Measurements from ENCODE around the gene IRF5.
"Not testable (repeated sequence)": the region's sequence is repeated elsewhere in the genome, so short reads cannot be mapped to it uniquely, and the experiment has no call there.

Gene IRF5

DNA sequence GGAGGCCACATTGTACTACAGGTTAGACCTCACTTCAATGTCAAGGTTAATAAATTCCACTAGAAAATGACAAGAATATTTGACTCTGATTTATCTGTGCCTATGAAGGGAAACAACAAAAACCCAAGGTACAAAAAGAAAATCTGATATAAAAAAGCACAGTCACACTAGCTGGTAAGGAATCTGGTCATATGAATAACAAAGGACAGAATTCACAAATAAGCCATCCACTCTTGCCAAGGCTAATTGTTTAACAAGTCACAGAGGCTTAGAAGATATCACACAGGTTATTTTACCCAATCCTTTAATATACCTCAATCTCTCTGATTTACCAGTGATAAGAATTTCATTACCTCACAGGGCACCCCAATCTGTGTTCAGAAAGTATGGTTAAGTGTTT lies 47.9 kb downstream of the IRF5 start:
- Histone ChIP-seq H3K27me3 (no peaks in the 10 kb centered on the region), H3K4me3 (no peak overlapping the region), H3K27ac (no peak overlapping the region), H3K36me3 (peaks cover 93 to 100% (median 98%) of the 10 kb centered on the region in 11 experiments), H3K4me1 (no peaks in the 10 kb centered on the region), H4K20me1 (peaks cover 0 to 10% (median 0%) of the 10 kb centered on the region in 11 experiments; a peak in 2 of 22 replicates), H3K9me3 (replicated peaks in 1 of 11) (no peaks in the 10 kb centered on the region), H3K9ac (no peak overlapping the region), H3K4me2 (no peak overlapping the region)
- no peak for TF ChIP-seq Cebpa-rat (IDR thresholded peaks at IDR 0.05)

- no peak for TF ChIP-seq Cebpa-rat (IDR thresholded peaks at IDR 0.05)
- H3K36me3 ChIP-seq, result peaks cover 94 to 100% (median 98%) of the 10 kb centered on the region in 11 experiments
- H3K9me3 ChIP-seq (replicated peaks in 1 of 11), result no peaks in the 10 kb centered on the region
- peaks cover 0 to 10% (median 0%) of the 10 kb centered on the region in 11 experiments; a peak in 2 of 22 replicates for H4K20me1 ChIP-seq
- H3K27me3 ChIP-seq, result no peaks in the 10 kb centered on the region
- H3K27ac ChIP-seq, result no peak overlapping the region
- H3K4me2 ChIP-seq, result no peak overlapping the region
- no peaks in the 10 kb centered on the region for H3K4me1 ChIP-seq
- H3K4me3 ChIP-seq, result no peak overlapping the region
- H3K9ac ChIP-seq, result no peak overlapping the region
These were observed 48.9 kb downstream of the IRF5 start for GRCh38 chr7:128986609-128987008.

DNA sequence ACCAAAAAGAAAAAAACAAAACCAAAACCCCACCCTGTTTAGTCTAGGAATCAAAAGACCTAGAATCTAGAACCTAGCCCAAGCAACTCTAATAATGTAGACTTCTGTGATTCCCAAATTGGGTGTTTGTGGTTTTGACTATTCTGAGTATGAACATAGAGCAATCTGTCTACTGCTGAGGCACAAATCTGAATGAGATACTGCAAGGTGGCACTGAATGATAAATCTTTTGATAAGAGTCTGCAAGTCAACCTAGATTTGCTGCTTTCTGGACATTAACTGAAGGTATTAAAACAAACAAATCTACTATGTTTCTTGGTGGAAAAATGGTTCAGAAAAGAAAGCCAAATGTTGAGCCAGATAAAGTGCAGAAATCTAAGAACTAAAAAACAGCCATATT lies 50.6 kb downstream of the IRF5 start:
- Histone ChIP-seq H3K4me3 (no peak overlapping the region), H3K4me1 (no peaks in the 10 kb centered on the region), H3K9me3 (replicated peaks in 1 of 11) (no peaks in the 10 kb centered on the region), H3K27me3 (no peaks in the 10 kb centered on the region), H3K9ac (no peak overlapping the region), H3K36me3 (peaks cover 97 to 100% (median 99%) of the 10 kb centered on the region in 11 experiments), H3K27ac (no peak overlapping the region), H3K4me2 (no peak overlapping the region), H4K20me1 (peaks cover 0 to 10% (median 0%) of the 10 kb centered on the region in 11 experiments; a peak in 2 of 22 replicates)
- TF ChIP-seq Cebpa-rat (IDR thresholded peaks at IDR 0.05), result no peak

- no peak for TF ChIP-seq Cebpa-rat (IDR thresholded peaks at IDR 0.05)
- no peaks in the 10 kb centered on the region for H3K27me3 ChIP-seq
These were observed 52.2 kb downstream of the IRF5 start for GRCh38 chr7:128989961-128990360.

DNA sequence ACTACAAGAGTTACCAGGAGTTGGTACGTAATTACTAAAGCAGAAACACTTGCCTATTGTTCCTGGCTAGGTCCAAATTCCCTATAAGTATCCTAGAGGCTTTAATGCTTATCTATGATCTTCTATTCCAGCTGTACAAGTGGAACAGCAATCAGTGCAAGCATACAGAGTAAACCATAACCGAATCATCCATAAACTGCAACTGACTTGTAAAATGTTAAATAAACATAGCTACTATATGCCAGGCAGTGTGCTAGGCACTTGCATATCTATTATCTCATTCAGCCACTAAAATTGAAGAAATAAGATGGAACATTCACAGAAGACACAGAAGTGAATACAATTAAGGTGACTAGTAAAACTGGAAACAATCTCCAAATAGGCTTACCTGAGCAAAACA lies 55.7 kb downstream of the IRF5 start:
- Histone ChIP-seq H3K9me3 (replicated peaks in 1 of 11) (no peaks in the 10 kb centered on the region), H3K27ac (no peak overlapping the region), H3K27me3 (no peaks in the 10 kb centered on the region), H3K36me3 (peaks cover 92 to 100% (median 99%) of the 10 kb centered on the region in 11 experiments), H3K4me2 (no peak overlapping the region), H4K20me1 (0 out of 22 replicates have a peak, but pooled peaks cover 0 to 7% (median 0%) of the 10 kb centered on the region in 11 experiments), H3K9ac (no peak overlapping the region), H3K4me3 (no peak overlapping the region), H3K4me1 (no peaks in the 10 kb centered on the region)
- no peak for TF ChIP-seq Cebpa-rat (IDR thresholded peaks at IDR 0.05)

More at GRCh38 chr7:128989961-128990360, 52.2 kb downstream of the IRF5 start:
- Histone ChIP-seq H3K27ac (no peak overlapping the region), H3K36me3 (peaks cover 97 to 100% (median 99%) of the 10 kb centered on the region in 11 experiments), H4K20me1 (peaks cover 0 to 7% (median 0%) of the 10 kb centered on the region in 11 experiments; a peak in 2 of 22 replicates), H3K4me3 (no peak overlapping the region), H3K9me3 (replicated peaks in 1 of 11) (no peaks in the 10 kb centered on the region), H3K9ac (no peak overlapping the region), H3K4me1 (no peaks in the 10 kb centered on the region), H3K4me2 (no peak overlapping the region)

DNA sequence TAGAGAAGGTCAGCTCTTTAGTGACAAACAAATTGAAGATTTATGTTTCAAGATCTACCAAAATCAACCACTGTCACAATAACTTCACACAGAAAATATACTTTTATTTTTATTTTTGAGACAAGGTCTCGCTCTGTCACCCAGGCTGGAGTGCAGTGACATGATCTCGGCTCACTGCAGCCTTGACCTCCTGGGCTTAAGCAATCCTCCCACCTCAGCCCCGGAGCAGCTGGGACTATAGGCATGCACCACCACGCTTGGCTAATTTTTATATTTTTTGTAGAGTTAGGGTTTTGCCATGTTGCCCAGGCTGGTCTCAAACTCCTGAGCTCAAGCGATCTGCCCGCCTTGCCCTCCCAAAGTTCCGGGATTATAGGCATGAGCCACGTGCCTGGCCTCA lies 56.8 kb downstream of the IRF5 start:
- not testable (repeated sequence) for H3K4me2 ChIP-seq; H3K27ac ChIP-seq; H3K9me3 ChIP-seq (replicated peaks in 1 of 11); H3K9ac ChIP-seq; H4K20me1 ChIP-seq; H3K4me1 ChIP-seq; H3K27me3 ChIP-seq; H3K4me3 ChIP-seq
- peaks cover 92 to 100% (median 99%) of the 10 kb centered on the region in 11 experiments for H3K36me3 ChIP-seq

GRCh38 chr7:128997181-128997580 lies 59.5 kb downstream of the IRF5 start:
- H3K4me2 ChIP-seq, result no peak overlapping the region
- no peak for TF ChIP-seq Cebpa-rat (IDR thresholded peaks at IDR 0.05)
- H3K9ac ChIP-seq, result no peak overlapping the region
- H3K4me1 ChIP-seq, result no peaks in the 10 kb centered on the region
- peaks cover 0 to 11% (median 0%) of the 10 kb centered on the region in 11 experiments; a peak in 3 of 22 replicates for H4K20me1 ChIP-seq
- H3K9me3 ChIP-seq (replicated peaks in 1 of 11), result no peaks in the 10 kb centered on the region
- peaks cover 93 to 100% (median 99%) of the 10 kb centered on the region in 11 experiments for H3K36me3 ChIP-seq
- no peaks in the 10 kb centered on the region for H3K27me3 ChIP-seq
- H3K4me3 ChIP-seq, result no peak overlapping the region
- no peak overlapping the region for H3K27ac ChIP-seq
